AG04449 (cell line): ENCODE data around the gene BABAM2.

ENCODE experiments used
- CTCF ChIA-PET: fragments of 350-600 bp; formaldehyde crosslinking; extraction: SDS; loops from one replicate; lab custom pipeline; 2021; ENCODE audit warnings: antibody characterized with exemption; lab: Yijun Ruan, JAX
- POLR2A ChIA-PET: fragments of 400-600, 350-600 bp; formaldehyde crosslinking; extraction: SDS; loops from one replicate; lab custom pipeline; 2020; ENCODE audit warnings: antibody characterized with exemption, inconsistent platforms; lab: Yijun Ruan, JAX
- DNase-seq: peaks from one replicate; pipeline ENCODE4 v3.0.0-alpha.2; 2010; ENCODE audit warnings: low read depth, low spot score
- H3K4me3 ChIP-seq: 2 replicates; pipeline ENCODE4 v1.5.1; 2011; ENCODE audit warnings: low read depth, mild to moderate bottlenecking, control low read depth, low read length
- TF ChIP-seq, protein P1 (sequence below): IDR thresholded peaks from one replicate; pipeline ENCODE4 v1.5.1; 2011; ENCODE audit warnings: mild to moderate bottlenecking, moderate library complexity, low read length, control low read depth, inconsistent platforms; ENCODE audit not compliant: insufficient read depth; ENCODE audit errors: missing control alignments

BABAM2 gene

DNA sequence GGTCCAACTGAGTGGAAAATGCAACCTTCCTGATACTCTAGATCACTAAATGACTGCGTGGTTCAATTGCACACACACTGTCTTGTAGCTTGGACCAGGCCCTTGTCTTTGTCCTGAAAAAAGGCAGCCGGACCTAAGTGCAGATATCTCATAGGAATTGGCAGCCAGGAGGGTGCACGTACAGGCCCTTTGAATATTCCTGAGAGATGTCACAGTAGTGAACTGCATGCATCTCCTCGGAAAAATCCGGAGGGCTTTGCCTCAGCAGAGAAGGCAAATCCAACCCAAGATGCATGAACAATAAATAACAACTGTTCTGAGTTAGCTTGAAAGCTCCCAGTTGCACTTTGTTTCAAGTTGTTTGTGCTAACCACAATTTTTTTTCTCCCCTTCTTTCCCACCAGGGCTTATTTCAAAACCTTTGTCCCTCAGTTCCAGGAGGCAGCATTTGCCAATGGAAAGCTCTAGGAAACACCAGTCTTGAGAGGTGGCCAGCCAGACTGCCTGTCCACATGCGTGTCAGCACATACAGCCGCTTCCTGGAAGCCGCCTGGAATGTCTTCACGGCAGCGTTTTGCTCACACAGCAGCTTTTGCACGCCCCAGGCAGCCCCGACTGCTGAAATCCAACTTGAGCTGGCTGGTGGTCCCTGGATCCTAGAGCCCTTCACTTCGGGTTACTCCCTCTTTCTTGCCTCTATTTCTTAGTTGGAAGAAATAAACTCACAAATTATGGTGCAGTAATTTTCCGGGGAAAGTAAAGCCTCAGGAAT lies 447.7 kb downstream of the BABAM2 start:
- H3K4me3 ChIP-seq, result peak overlapping the region; percentile 6; the same call in 1 of the 2 replicates
- CTCF ChIA-PET, result no interaction called here
- POLR2A ChIA-PET, result no interaction called here
- TF ChIP-seq, protein P1, sequence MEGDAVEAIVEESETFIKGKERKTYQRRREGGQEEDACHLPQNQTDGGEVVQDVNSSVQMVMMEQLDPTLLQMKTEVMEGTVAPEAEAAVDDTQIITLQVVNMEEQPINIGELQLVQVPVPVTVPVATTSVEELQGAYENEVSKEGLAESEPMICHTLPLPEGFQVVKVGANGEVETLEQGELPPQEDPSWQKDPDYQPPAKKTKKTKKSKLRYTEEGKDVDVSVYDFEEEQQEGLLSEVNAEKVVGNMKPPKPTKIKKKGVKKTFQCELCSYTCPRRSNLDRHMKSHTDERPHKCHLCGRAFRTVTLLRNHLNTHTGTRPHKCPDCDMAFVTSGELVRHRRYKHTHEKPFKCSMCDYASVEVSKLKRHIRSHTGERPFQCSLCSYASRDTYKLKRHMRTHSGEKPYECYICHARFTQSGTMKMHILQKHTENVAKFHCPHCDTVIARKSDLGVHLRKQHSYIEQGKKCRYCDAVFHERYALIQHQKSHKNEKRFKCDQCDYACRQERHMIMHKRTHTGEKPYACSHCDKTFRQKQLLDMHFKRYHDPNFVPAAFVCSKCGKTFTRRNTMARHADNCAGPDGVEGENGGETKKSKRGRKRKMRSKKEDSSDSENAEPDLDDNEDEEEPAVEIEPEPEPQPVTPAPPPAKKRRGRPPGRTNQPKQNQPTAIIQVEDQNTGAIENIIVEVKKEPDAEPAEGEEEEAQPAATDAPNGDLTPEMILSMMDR, result no peak
- DNase-seq, result peak; percentile 63

- H3K4me3 ChIP-seq, result no peak overlapping the region
- TF ChIP-seq, protein P1, result no peak
- POLR2A ChIA-PET, result no interaction called here
- CTCF ChIA-PET, result no interaction called here
- DNase-seq, result no peak
These were observed 448.3 kb downstream of the BABAM2 start for GRCh38 chr2:28338831-28339321.

DNA sequence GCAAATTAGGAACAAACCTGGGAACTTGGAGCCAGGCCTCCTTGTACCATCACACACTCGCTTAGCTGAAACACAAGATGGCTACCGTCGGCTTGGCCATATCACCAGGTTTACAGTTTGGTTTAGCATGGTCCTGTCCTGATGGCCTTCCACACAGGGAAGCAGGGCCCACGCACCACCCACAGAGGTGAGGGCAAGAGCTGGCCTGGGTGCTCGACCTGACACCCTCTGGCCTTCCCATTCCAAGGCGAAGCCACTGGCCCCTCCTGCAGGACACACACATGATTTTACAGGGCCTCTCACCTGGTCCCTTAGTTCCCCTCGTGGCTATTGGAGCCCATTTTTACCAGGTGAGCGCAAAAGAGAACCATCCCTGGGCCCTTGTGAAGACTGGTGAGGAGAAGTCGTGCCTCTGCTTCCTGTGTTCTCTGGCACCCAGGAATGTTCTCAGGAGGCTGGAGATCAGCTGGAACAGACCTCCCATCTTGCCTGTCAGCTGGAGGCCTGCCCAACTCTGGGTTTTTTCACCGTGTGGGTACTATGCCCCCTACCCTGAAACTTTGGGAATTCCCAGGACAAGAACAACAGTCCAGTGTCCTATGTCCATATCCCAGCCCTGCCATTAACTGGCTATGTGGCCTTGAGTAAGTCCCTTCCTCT lies 449.1 kb downstream of the BABAM2 start:
- no peak for DNase-seq
- POLR2A ChIA-PET, result no interaction called here
- TF ChIP-seq, protein P1, result no peak
- CTCF ChIA-PET, result interaction anchor here (1.0 kb wide), 1 partner anchor 18 kb away, joined by 3 read pairs; no protein-coding TSS in a partner anchor
- H3K4me3 ChIP-seq, result no peak overlapping the region

- no peak for DNase-seq
- H3K4me3 ChIP-seq, result no peak overlapping the region
- TF ChIP-seq, protein P1, result no peak
- CTCF ChIA-PET, result interaction anchor here (0.7 to 1.0 kb wide), 2 partner anchors 10 to 19 kb away, joined by 3 to 4 read pairs; no protein-coding TSS in a partner anchor
- POLR2A ChIA-PET, result no interaction called here
These were observed 450.0 kb downstream of the BABAM2 start for GRCh38 chr2:28340312-28341202.

- H3K4me3 ChIP-seq, result no peak overlapping the region
- ChIA-PET POLR2A (no interaction called here), CTCF (interaction anchor here (0.7 kb wide), 1 partner anchor 9 kb away, joined by 4 read pairs; no protein-coding TSS in a partner anchor)
- DNase-seq, result no peak
- TF ChIP-seq, protein P1, result no peak
These were observed 450.8 kb downstream of the BABAM2 start for GRCh38 chr2:28341208-28341891.
